T-helper 1 cell treated with Interleukin-12 subunit alpha and Interleukin-12 subunit beta and Interleukin-4 antibody, amounts not matched to agents 30 ng/mL and 1 ng/mL, for 36 hours (primary cell): ENCODE measurements around the gene GATB. TPM values are rescaled to one million over a fixed set of nuclear protein-coding genes. Genes with fewer than 3 reads are reported as not detected.
"Not testable (repeated sequence)": the region's sequence is repeated elsewhere in the genome, so short reads cannot be mapped to it uniquely, and the experiment has no call there.

Experiments used
- intact Hi-C: fragments of 100-400 bp; cut with micrococcal nuclease; formaldehyde crosslinking; loops from one replicate; pipeline ENCODE4 v1.15.1; 2024
- total RNA-seq: library from RNA; stranded (reverse); gene quantifications from 2 replicates; pipeline ENCODE4 v1.2.3, GENCODE V29; 2022

Gene GATB
- total RNA-seq, 1 donor from 2014 or later: 15.7 TPM

DNA sequence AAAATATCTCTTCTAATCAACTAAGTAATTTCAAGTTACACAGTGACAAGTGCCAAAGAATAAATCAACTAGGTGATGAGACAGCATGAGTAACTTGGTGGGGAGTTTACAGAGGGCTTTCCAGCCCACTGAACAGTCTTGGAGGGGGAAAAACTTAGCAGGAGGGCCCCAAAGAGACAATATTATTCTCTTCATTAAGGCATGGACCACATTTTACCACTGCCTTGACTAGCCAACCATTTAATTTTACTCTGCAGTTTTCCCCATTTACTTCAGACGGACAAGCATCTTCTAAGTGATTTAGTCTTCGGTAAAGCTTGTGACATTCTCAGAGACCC is 25.3 kb upstream of the GATB start:
- intact Hi-C loops: no loop called here

DNA sequence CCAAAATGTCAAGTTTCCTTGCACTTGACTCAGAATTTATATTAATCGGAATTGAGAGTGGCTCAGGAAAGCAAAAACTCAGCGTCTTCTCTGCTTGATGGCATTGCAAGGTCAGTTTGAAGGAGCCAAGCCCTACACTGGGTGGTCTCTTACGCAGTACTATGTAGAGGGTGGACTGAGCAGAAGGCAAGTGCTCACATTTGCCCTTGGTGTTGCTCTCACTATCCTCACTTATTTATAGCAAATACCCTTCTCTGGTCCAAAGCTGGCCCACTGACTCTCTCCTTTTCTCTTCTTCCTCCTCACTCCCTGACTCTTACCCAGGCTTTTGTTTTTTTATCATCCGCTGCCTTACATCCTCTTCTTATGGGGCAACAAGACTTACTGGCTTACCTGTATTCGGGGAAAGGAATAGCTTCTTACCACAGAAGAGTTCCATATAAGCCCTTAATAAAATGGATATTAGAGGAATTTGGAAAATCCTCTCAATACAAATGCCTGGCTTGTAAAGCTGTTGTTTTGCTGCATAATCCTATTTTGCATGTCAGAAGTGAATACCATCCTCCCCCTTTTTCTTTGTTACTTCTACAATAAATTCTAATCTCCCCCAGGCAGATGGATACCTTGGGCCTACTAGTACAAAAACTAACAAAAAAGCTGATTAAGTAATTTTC is 24.8 kb upstream of the GATB start:
- intact Hi-C loops: no loop called here

- intact Hi-C loops: no loop called here
Measured at GRCh38 chr4:151784706-151785105, 23.9 kb upstream of the GATB start.

GRCh38 chr4:151783867-151784266 is 23.1 kb upstream of the GATB start:
- intact Hi-C loops: no loop called here

- intact Hi-C loops: no loop called here
Measured at GRCh38 chr4:151782296-151782695, 21.5 kb upstream of the GATB start.

DNA sequence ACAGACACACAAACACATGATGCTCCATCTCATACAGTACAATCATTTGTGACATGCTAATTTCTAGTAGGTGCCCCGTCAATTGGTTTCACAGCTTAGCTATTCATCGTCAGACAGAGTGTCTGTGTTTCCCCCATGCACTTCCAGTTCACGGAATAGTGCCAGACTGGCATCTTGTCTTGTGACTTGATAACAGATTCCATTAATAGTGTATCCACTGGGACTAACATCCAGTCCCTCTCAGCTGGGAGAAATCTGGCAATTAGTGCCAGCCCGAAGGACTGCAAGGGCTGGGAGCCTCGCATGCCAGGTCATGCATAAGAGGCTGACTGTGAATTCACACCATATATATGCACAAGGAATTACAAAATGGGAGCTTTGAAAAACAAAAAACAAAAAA is 20.2 kb upstream of the GATB start:
- intact Hi-C loops: no loop called here

DNA sequence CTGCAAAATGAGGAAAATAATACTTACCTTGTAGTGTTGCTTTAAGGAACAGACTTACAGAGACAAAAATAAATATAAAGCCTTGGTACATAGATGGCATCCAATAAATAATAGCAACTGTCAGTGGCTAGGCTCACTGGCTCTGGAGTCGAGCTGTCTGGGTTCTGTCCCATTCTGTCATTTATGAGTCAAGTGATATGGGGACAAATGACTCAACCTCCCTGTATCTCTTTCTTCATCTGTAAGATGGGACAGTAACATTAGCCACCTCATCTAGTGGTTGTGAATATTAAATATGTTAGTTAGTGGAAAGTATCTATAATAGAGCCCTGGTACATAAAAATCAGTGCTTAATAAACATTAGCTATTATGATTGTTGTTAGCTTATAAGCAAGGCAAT is 16.7 kb upstream of the GATB start:
- intact Hi-C loops: no loop called here

DNA sequence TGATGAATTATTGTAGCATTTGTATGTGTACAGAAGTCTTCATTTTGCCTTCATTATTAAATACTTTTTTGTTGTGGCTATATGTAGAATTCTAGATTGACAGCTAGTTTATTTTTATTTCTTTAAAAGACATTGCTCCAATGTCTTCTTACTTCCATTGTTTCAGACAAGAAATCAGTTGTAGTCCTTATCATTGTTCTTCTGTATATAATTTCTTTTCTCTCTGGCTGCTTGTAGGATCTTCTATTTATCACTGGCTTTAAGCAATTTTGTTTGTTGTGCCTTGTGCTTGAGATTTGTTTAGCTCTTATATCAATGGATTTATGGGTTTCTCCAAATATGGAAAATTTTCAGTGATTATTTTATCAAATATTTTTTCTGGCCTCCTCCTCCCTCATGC is 13.5 kb upstream of the GATB start:
- intact Hi-C loops: no loop called here

DNA sequence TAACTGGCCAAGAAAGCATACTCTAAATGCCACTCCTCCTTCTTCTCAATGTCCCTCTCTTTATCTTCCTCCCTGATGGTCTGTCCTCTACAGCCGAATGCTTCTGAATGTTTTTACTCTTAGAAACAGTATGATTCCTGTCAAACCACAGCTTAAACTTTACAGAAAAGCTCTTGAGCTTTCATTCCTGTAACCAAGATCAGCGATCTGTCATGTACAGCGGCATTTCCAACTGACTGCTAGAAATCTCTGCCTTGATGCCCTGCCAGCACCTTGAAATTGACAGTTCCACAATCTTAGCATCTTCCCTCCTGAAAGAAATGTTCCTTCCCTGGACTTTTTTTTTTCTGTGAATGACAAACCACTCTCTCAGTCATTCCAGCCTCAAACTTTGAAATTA is 11.5 kb upstream of the GATB start:
- intact Hi-C loops: no loop called here

GRCh38 chr4:151771664-151772063 is 10.9 kb upstream of the GATB start:
- intact Hi-C loops: no loop called here

- intact Hi-C loops: no loop called here
Measured at GRCh38 chr4:151770154-151770553, 9.3 kb upstream of the GATB start.

DNA sequence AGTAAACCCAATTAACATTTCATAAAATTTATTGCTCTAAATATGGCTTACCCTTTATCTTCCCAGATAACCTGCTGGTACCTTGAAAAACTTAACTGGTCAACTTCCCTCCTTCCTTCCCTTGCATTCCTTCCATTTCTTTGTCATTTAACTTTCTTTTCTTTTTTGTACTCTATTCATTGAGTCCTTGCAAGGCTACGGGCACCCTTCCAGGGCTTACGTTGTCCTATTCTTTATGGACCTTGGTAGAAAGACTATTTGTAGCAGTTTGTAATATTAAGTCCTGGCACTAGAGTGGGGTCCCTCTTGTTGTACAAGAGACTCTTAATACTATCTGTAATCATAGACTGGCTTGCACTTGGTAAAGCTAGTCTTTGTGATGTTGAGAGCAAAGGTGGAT is 8.0 kb upstream of the GATB start:
- intact Hi-C loops: loop anchor here (10.0 kb wide), 2 partner anchors 916 to 1576 kb away; partner anchors contain the start of gene MND1

DNA sequence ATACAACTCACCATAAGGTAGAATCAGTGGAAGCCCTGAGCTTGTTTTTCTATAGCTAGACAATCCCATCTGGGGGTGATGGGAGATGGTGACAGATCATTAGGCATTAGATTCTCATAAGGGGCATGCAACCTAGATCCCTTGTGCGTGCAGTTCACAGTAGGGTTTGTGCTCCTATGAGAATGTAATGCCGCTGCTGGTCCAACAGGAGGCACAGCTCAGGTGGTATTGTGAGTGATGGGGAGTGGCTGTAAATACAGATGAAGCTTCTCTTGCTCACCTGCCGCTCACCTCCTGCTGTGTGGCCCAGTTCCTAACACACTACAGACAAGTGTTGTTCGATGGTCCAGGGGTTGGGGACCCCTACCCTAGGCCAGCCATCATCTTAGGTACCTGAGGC is 5.9 kb upstream of the GATB start:
- intact Hi-C loops: loop anchor here (10.0 kb wide), 2 partner anchors 918 to 1578 kb away; partner anchors contain the start of gene MND1

DNA sequence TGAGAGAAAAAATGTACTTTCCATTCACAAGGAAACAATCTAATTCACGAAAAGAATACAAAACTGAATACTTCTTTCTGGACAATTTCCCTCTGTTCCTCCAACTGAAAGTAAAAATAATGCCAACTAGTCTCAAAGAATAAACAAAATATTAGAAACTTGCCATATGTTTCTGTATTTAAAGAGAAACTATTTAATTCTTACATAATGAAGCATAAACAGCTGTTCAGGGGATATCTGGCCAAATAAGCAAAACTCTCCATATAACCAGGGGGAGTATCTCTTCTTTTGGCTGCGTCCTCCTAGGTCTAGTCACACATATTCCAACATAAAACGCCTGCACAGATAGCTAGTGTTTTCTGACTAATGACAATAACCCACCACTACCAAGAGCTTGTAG is 805 bp downstream of the GATB start:
- intact Hi-C loops: loop anchor here (2.0 to 10.0 kb wide), 7 partner anchors 351 to 1585 kb away; partner anchors contain the start of genes FHIP1A and MND1

DNA sequence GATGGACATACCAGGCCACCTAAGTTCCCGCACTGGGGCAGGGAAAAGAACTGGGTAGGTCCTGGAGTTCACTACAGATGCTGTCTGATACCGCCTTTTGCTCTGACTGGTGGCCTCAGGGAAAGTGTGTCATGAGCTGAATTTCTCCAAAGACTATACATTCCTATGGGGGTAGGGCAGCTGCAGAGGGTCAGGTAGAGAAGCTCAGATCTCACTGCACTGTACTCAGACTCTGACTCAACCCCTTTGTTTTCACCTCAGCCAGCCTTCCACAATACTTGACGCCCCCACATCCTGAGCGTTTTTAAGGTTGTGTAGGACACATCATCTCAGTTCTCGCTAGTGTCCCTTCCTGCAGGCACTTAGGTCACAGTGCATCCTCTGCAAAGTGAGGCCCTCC is 7.8 kb downstream of the GATB start:
- intact Hi-C loops: no loop called here

- intact Hi-C loops: no loop called here
Measured at GRCh38 chr4:151750156-151750555, 10.7 kb downstream of the GATB start.

DNA sequence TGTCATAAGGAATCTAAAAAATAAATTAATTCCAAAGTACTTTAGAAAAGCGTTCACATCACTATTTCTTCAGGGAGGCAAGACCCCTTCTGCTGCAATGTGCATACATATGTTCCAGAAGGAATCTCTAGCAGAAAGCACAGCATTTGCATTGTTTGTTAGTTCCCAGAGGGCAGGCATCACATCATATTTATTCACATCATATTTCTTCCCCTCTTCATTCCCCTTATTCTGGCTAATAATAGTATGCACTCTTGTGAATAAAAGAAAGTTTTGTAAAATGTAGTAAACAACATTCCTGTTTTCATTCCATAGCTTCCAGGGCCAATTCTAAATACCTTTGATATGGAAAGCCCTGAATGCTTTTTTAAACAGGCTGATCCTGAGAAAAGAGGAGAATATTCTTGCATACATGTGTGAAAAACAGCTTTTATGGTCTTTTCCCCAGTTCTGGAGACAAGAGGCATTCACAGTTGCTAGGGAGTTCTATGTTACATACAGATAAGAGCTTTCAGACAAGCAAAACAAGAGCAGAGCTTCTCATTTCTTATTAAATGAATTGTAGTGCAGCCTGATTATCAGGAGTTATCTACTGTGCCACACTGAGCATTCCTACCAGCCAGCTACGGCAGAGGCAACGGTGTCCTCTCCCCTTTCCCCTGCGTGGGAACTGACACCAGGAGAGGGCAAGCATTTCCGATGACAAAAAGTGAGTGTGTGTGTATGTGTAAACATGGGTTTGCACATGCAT is 15.2 kb downstream of the GATB start:
- intact Hi-C loops: no loop called here

DNA sequence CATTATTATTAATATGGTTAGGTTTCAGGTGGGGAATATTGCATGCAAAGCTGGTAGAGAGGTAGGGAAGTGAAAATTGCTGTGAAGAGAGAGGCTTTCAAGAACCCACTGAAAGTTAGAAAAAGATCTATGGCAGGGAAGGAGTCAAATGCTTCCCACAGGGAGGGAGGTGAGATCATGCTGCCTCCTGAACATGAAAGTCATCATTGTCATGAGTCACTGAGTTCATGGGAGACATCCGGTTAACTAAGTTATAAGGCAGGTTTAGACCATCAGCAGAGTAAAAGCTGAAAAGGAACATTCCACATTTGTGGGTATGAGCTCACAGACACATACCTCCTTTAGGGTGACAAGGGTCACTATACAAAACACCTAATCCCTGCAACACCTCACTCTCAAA is 16.2 kb downstream of the GATB start:
- intact Hi-C loops: no loop called here

DNA sequence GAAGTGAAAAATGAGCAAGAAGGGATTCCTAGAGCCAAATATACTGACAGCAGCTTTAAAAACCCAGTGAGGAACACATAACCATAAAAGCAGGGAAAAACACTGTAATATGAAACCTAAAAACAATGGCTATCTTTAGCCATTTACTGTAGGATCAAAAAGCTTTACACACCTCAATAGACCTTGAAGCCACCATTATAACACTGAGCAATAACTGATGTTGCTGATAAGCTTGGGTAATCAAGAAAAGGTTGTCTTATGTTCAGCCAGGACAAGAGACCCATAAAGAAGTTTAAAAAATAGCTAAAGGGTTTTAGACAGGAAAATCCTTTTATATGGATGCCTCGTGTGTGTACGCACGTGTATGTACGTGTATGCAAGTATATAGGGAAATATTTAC is 16.9 kb downstream of the GATB start:
- intact Hi-C loops: no loop called here

DNA sequence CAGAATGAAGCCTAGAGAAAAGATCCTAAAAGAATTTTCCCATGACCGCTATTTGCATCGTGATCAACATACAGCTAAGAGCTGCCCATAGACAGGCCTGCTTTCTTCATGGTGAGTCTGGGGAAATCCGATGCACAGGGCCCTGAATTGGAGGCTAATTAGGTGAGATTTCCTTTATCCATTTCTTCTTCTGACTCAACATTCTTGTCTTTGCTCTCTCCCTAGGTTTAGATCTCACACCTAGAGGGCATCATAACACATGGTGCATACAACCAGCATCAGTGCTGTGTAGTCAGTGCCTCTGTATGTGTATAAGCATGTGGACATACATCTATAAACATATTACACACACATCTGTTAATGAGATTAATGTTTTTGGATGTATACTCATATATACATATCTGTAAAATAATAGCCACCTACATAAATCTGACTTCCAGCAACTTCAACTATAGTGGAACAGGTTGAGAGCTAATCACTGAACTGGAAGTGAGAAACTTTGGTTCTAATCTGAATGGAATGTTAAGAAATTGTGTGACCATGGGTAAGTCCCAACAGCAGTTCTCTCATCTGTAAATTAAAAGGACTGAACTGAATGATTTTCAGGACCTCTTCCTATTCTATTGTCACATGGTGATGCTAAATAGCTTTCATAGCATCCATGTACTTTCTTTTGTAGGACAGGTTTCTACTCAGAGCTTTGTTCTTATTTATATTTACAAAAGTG is 17.5 kb downstream of the GATB start:
- intact Hi-C loops: no loop called here

GRCh38 chr4:151738720-151739517 is 21.9 kb downstream of the GATB start:
- intact Hi-C loops: no loop called here

DNA sequence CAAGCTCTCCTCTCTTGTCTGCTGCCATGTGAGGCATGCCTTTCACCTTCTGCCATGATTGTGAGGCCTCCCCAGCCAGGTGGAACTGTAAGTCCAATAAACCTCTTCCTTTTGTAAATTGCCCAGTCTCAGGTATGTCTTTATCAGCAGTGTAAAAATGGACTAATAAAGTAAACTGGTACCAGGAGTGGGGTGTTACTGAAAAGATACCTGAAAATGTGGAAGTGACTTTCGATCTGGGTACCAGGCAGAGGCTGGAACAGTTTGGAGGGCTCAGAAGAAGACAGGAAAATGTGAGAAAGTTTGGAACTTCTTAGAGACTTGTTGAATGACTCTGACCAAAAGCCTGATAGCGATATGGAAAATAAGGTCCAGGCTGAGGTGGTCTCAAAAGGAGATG is 24.0 kb downstream of the GATB start:
- intact Hi-C loops: not testable (repeated sequence)
